Measurements from ENCODE around the gene KCTD16.

KCTD16 gene

GRCh38 chr5:144318011-144318410 is 147.3 kb downstream of the KCTD16 start:
- Mint-ChIP-seq H3K4me3 (no peak overlapping the region), H3K4me1 (no peaks in the 10 kb centered on the region), H3K27ac (no peak overlapping the region), H3K9me3 (no peaks in the 10 kb centered on the region), H3K36me3 (no peaks in the 10 kb centered on the region), H3K27me3 (no peaks in the 10 kb centered on the region)

GRCh38 chr5:144318460-144318859 is 147.8 kb downstream of the KCTD16 start:
- Mint-ChIP-seq H3K4me1 (no peaks in the 10 kb centered on the region), H3K36me3 (no peaks in the 10 kb centered on the region), H3K4me3 (no peak overlapping the region), H3K9me3 (no peaks in the 10 kb centered on the region), H3K27ac (no peak overlapping the region), H3K27me3 (no peaks in the 10 kb centered on the region)

- no peaks in the 10 kb centered on the region for H3K9me3 Mint-ChIP-seq
- H3K27me3 Mint-ChIP-seq = no peaks in the 10 kb centered on the region
- no peak overlapping the region for H3K27ac Mint-ChIP-seq
- no peaks in the 10 kb centered on the region for H3K4me1 Mint-ChIP-seq
- no peak overlapping the region for H3K4me3 Mint-ChIP-seq
- H3K36me3 Mint-ChIP-seq = no peaks in the 10 kb centered on the region
These were observed 152.5 kb downstream of the KCTD16 start for GRCh38 chr5:144323181-144323580.

GRCh38 chr5:144325532-144325931 is 154.9 kb downstream of the KCTD16 start:
- no peak overlapping the region for H3K27ac Mint-ChIP-seq
- H3K4me3 Mint-ChIP-seq = no peak overlapping the region
- no peaks in the 10 kb centered on the region for H3K27me3 Mint-ChIP-seq

GRCh38 chr5:144328494-144328893 is 157.8 kb downstream of the KCTD16 start:
- H3K27ac Mint-ChIP-seq = no peak overlapping the region
- H3K9me3 Mint-ChIP-seq = no peaks in the 10 kb centered on the region
- no peak overlapping the region for H3K4me3 Mint-ChIP-seq
- H3K4me1 Mint-ChIP-seq = no peaks in the 10 kb centered on the region
- H3K27me3 Mint-ChIP-seq = no peaks in the 10 kb centered on the region
- no peaks in the 10 kb centered on the region for H3K36me3 Mint-ChIP-seq

More at GRCh38 chr5:144325532-144325931, 154.9 kb downstream of the KCTD16 start:
- Mint-ChIP-seq H3K9me3 (no peaks in the 10 kb centered on the region), H3K4me1 (no peaks in the 10 kb centered on the region), H3K36me3 (no peaks in the 10 kb centered on the region)

- no peak overlapping the region for H3K4me3 Mint-ChIP-seq
- H3K27ac Mint-ChIP-seq = no peak overlapping the region
- no peaks in the 10 kb centered on the region for H3K27me3 Mint-ChIP-seq
- H3K9me3 Mint-ChIP-seq = no peaks in the 10 kb centered on the region
- no peaks in the 10 kb centered on the region for H3K36me3 Mint-ChIP-seq
- H3K4me1 Mint-ChIP-seq = no peaks in the 10 kb centered on the region
These were observed 158.3 kb downstream of the KCTD16 start for GRCh38 chr5:144328980-144329379.

- Mint-ChIP-seq H3K4me1 (no peaks in the 10 kb centered on the region), H3K27ac (no peak overlapping the region), H3K27me3 (no peaks in the 10 kb centered on the region), H3K4me3 (no peak overlapping the region), H3K9me3 (no peaks in the 10 kb centered on the region), H3K36me3 (no peaks in the 10 kb centered on the region)
These were observed 159.0 kb downstream of the KCTD16 start for GRCh38 chr5:144329681-144330080.

- no peaks in the 10 kb centered on the region for H3K9me3 Mint-ChIP-seq
- no peaks in the 10 kb centered on the region for H3K36me3 Mint-ChIP-seq
- no peak overlapping the region for H3K27ac Mint-ChIP-seq
- H3K4me3 Mint-ChIP-seq = no peak overlapping the region
- no peaks in the 10 kb centered on the region for H3K27me3 Mint-ChIP-seq
- no peaks in the 10 kb centered on the region for H3K4me1 Mint-ChIP-seq
These were observed 160.7 kb downstream of the KCTD16 start for GRCh38 chr5:144331361-144331760.

GRCh38 chr5:144332265-144332664 is 161.6 kb downstream of the KCTD16 start:
- Mint-ChIP-seq H3K36me3 (no peaks in the 10 kb centered on the region), H3K9me3 (no peaks in the 10 kb centered on the region), H3K27me3 (no peaks in the 10 kb centered on the region), H3K27ac (no peak overlapping the region), H3K4me3 (no peak overlapping the region), H3K4me1 (no peaks in the 10 kb centered on the region)

GRCh38 chr5:144333336-144333920 is 162.8 kb downstream of the KCTD16 start:
- Mint-ChIP-seq H3K4me1 (no peaks in the 10 kb centered on the region), H3K36me3 (no peaks in the 10 kb centered on the region), H3K27me3 (no peaks in the 10 kb centered on the region), H3K4me3 (no peak overlapping the region), H3K27ac (no peak overlapping the region), H3K9me3 (no peaks in the 10 kb centered on the region)

GRCh38 chr5:144335561-144335960 is 164.9 kb downstream of the KCTD16 start:
- Mint-ChIP-seq H3K27ac (no peak overlapping the region), H3K36me3 (no peaks in the 10 kb centered on the region), H3K9me3 (no peaks in the 10 kb centered on the region), H3K4me3 (no peak overlapping the region), H3K4me1 (no peaks in the 10 kb centered on the region), H3K27me3 (no peaks in the 10 kb centered on the region)

- H3K9me3 Mint-ChIP-seq = no peaks in the 10 kb centered on the region
- no peaks in the 10 kb centered on the region for H3K27me3 Mint-ChIP-seq
- no peak overlapping the region for H3K27ac Mint-ChIP-seq
- no peaks in the 10 kb centered on the region for H3K4me1 Mint-ChIP-seq
- no peak overlapping the region for H3K4me3 Mint-ChIP-seq
- no peaks in the 10 kb centered on the region for H3K36me3 Mint-ChIP-seq
These were observed 165.7 kb downstream of the KCTD16 start for GRCh38 chr5:144336191-144336961.

GRCh38 chr5:144352330-144352729 is 181.7 kb downstream of the KCTD16 start:
- H3K27me3 Mint-ChIP-seq = peaks cover 2% of the 10 kb centered on the region
- peaks cover 1% of the 10 kb centered on the region for H3K36me3 Mint-ChIP-seq
- H3K27ac Mint-ChIP-seq = no peak overlapping the region
- H3K9me3 Mint-ChIP-seq = no peaks in the 10 kb centered on the region
- H3K4me1 Mint-ChIP-seq = no peaks in the 10 kb centered on the region
- no peak overlapping the region for H3K4me3 Mint-ChIP-seq

GRCh38 chr5:144352732-144353317 is 182.2 kb downstream of the KCTD16 start:
- no peaks in the 10 kb centered on the region for H3K4me1 Mint-ChIP-seq
- no peaks in the 10 kb centered on the region for H3K9me3 Mint-ChIP-seq
- peaks cover 2% of the 10 kb centered on the region for H3K27me3 Mint-ChIP-seq
- no peak overlapping the region for H3K27ac Mint-ChIP-seq
- no peak overlapping the region for H3K4me3 Mint-ChIP-seq
- H3K36me3 Mint-ChIP-seq = peaks cover 1% of the 10 kb centered on the region

GRCh38 chr5:144356489-144356888 is 185.8 kb downstream of the KCTD16 start:
- Mint-ChIP-seq H3K27ac (no peak overlapping the region), H3K27me3 (no peaks in the 10 kb centered on the region), H3K4me3 (no peak overlapping the region), H3K4me1 (no peaks in the 10 kb centered on the region), H3K36me3 (no peaks in the 10 kb centered on the region), H3K9me3 (no peaks in the 10 kb centered on the region)

- no peaks in the 10 kb centered on the region for H3K4me1 Mint-ChIP-seq
- H3K4me3 Mint-ChIP-seq = no peak overlapping the region
- H3K27me3 Mint-ChIP-seq = no peaks in the 10 kb centered on the region
- H3K9me3 Mint-ChIP-seq = no peaks in the 10 kb centered on the region
- no peak overlapping the region for H3K27ac Mint-ChIP-seq
- H3K36me3 Mint-ChIP-seq = no peaks in the 10 kb centered on the region
These were observed 190.7 kb downstream of the KCTD16 start for GRCh38 chr5:144361406-144361805.
